ENCODE measurements around the gene CCDC80. TPM values are rescaled to one million over a fixed set of nuclear protein-coding genes. Genes with fewer than 3 reads are reported as not detected.
A peak's percentile ranks its signal among the peaks of the same experiment; 100 is the strongest.

CCDC80 gene
- polyA plus RNA-seq, 1 experiment = 199 TPM

DNA sequence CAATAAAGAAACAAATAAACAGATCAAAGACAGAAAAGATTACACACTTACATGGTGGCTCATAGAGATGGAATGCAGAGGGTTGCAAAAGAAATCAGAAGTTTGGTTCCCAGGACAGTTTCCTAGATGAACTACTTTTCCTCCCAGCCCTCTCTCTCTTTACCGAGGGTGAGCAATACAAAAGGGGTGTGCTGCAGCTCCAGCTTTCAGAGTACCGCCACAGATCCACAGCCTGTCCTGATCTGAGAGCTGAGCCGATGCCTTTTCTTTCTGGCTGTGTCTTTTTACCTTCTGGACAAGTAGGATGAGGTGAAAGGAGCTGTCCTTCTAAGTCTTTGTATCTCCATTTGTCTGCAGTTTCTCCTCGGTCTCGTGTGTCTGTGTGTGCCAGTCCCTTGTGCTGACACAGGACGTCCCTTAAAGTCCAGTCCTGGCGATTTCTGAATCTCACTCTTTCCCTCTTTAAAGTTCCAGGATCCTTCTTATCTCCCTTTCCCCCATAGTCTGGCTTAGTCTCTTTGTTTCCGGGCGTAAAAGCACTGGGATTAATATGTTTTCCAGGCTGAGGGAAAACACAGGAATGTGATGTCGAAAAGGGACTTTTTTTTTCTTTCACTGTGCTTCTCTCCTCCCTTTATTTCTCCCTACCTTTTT, 540 bp downstream of the CCDC80 start:
- Histone ChIP-seq H3K36me3 (ENCODE audit: control insufficient read depth, insufficient read depth, low read length) (peaks cover 3% of the 10 kb centered on the region; the same call in 1 of the 2 replicates), H3K4me3 (ENCODE audit: low read depth, low read length) (peak overlapping the region; percentile 58), H3K27me3 (ENCODE audit: control insufficient read depth, insufficient read depth, low read length) (no peaks in the 10 kb centered on the region)
- POLR2A ChIA-PET = interaction anchor here (0.6 to 0.8 kb wide), 4 partner anchors 31 to 488 kb away, joined by 3 to 5 read pairs (median 3); no protein-coding TSS in a partner anchor
- peak; percentile 60 for DNase-seq (ENCODE audit: low read depth)
- CTCF ChIA-PET = interaction anchor here (1.0 to 9.9 kb wide), 3 partner anchors 58 to 339 kb away, joined by 3 to 155 read pairs (median 9); no protein-coding TSS in a partner anchor
- TF ChIP-seq CTCF (IDR thresholded peaks at IDR 0.05; ENCODE audit: insufficient read depth, low read depth, low read length) = no peak

- H3K27me3 ChIP-seq (ENCODE audit: control insufficient read depth, insufficient read depth, low read length) = no peaks in the 10 kb centered on the region
- CTCF ChIA-PET = interaction anchor here (0.6 to 9.9 kb wide), 6 partner anchors 12 to 340 kb away, joined by 3 to 155 read pairs (median 4); no protein-coding TSS in a partner anchor
- POLR2A ChIA-PET = interaction anchor here (0.6 to 0.8 kb wide), 4 partner anchors 31 to 489 kb away, joined by 3 to 4 read pairs (median 3); no protein-coding TSS in a partner anchor
- H3K4me3 ChIP-seq (ENCODE audit: low read depth, low read length) = peak overlapping the region; percentile 58
- peaks cover 3% of the 10 kb centered on the region; the same call in 1 of the 2 replicates for H3K36me3 ChIP-seq (ENCODE audit: control insufficient read depth, insufficient read depth, low read length)
- no peak for DNase-seq (ENCODE audit: low read depth)
- TF ChIP-seq CTCF (IDR thresholded peaks at IDR 0.05; ENCODE audit: insufficient read depth, low read depth, low read length) = no peak
Measured at GRCh38 chr3:112639455-112640225, 1.3 kb downstream of the CCDC80 start.

DNA sequence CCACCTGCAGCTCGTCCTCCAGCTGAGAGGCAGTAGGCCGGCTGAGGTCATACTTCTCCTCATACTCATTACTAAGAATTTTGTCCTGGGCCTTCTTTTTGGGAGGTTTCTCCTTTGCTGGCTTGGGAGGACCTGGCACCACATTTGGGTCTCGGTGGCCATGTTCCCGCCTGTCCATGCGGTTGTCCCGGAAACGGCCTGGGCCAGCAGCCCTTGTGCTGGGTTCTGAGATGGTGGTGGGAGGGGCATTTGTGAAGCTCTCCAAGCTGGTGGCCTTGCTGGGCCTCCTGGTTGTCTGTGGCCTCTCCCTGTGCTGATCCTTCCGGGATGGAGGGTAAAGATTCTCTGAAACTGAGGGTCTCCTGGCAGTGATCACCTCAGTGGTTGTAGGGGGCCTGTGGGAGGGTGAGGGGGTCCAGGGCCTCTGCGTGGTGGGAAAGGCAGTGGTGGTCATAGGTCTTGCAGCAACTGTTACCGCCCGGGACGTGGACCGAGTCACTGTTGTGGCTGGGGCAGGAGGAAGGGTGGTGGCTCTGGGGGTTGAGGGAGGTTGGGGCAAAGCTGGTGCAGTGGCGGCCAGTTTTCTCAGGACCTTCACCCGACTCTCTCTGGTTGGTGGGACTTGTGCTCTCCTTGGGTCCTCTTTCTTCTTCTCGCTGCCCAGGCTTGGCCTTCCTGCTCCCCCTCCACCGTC, 2.5 kb downstream of the CCDC80 start:
- H3K27me3 ChIP-seq (ENCODE audit: control insufficient read depth, insufficient read depth, low read length) = no peaks in the 10 kb centered on the region
- H3K4me3 ChIP-seq (ENCODE audit: low read depth, low read length) = peak overlapping the region; percentile 58
- DNase-seq (ENCODE audit: low read depth) = no peak
- TF ChIP-seq CTCF (IDR thresholded peaks at IDR 0.05; ENCODE audit: insufficient read depth, low read depth, low read length) = no peak
- peaks cover 3% of the 10 kb centered on the region; the same call in 1 of the 2 replicates for H3K36me3 ChIP-seq (ENCODE audit: control insufficient read depth, insufficient read depth, low read length)
- CTCF ChIA-PET = interaction anchor here (1.3 to 9.9 kb wide), 7 partner anchors 55 to 341 kb away, joined by 3 to 155 read pairs (median 7); no protein-coding TSS in a partner anchor
- POLR2A ChIA-PET = interaction anchor here (1.3 kb wide), 1 partner anchor 9 kb away, joined by 5 read pairs; no protein-coding TSS in a partner anchor

DNA sequence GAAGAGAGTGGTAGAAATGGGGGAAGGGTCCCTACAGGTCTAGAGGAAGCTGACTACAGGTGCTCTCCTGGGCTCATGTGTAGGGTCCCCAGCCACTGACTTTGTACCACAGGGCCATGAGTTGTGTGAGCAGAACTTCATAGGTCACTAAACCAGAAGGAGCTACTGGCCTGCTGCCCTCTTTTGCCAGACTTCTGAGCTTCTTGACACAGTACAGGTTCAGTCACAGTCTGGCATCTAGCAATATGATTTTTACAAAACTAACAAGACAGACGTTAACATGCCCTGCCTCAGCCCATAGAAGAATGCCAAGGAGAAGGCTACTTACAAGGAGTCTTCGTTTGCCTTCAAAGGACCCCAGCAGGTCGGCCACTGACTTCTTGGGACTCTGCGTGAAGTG, 3.2 kb downstream of the CCDC80 start:
- Histone ChIP-seq H3K36me3 (ENCODE audit: control insufficient read depth, insufficient read depth, low read length) (peaks cover 4% of the 10 kb centered on the region; the same call in 1 of the 2 replicates), H3K4me3 (ENCODE audit: low read depth, low read length) (peak overlapping the region; percentile 58), H3K27me3 (ENCODE audit: control insufficient read depth, insufficient read depth, low read length) (no peaks in the 10 kb centered on the region)
- POLR2A ChIA-PET = interaction anchor here (0.8 to 1.3 kb wide), 2 partner anchors 10 to 39 kb away, joined by 3 to 5 read pairs; no protein-coding TSS in a partner anchor
- DNase-seq (ENCODE audit: low read depth) = no peak
- CTCF ChIA-PET = interaction anchor here (1.1 to 2.3 kb wide), 6 partner anchors 54 to 342 kb away, joined by 3 to 8 read pairs (median 6); no protein-coding TSS in a partner anchor
- no peak for TF ChIP-seq CTCF (IDR thresholded peaks at IDR 0.05; ENCODE audit: insufficient read depth, low read depth, low read length)
